ENCODE data around the gene ETV6. TPM values are rescaled to one million over a fixed set of nuclear protein-coding genes. Genes with fewer than 3 reads are reported as not detected.

The ETV6 gene
- total and polyA plus RNA-seq, 9 of the 15 experiments (the other 6 are each of a cell fraction or from before 2014, with no cell fraction given), result 0.81 to 12.7 (median 4.1) TPM

- Histone ChIP-seq H3K36me3 (ENCODE audit: control insufficient read depth, insufficient read depth, low read length) (no peaks in the 10 kb centered on the region), H4K20me1 (replicated peaks; ENCODE audit: control insufficient read depth, insufficient read depth, low read length) (no peaks in the 10 kb centered on the region), H3K4me2 (ENCODE audit: insufficient read depth, low read length) (no peak overlapping the region), H3K9me1 (ENCODE audit: control insufficient read depth, insufficient read depth, low read length) (no peaks in the 10 kb centered on the region), H3K79me2 (ENCODE audit: control insufficient read depth, insufficient read depth, low read length) (no peaks in the 10 kb centered on the region), H3K27me3 (ENCODE audit: control insufficient read depth in 2 of 2, insufficient read depth in 2 of 2, low read length in 2 of 2) (no peaks in the 10 kb centered on the region), H3K4me3 (no peak overlapping the region), H3K27ac (ENCODE audit: extremely low read depth, low read depth, low read length) (no peak overlapping the region), H3K9ac (ENCODE audit: insufficient read depth in 1 of 2, low read depth in 2 of 2, low read length in 2 of 2) (no peak overlapping the region), H3K4me1 (replicated peaks in 1 of 2; ENCODE audit: control insufficient read depth in 2 of 2, insufficient read depth in 2 of 2, low read length in 2 of 2) (peaks cover 0 to 4% of the 10 kb centered on the region in 2 experiments; a peak in 2 of 5 replicates), H3K9me3 (replicated peaks; ENCODE audit: control insufficient read depth, insufficient read depth, low read depth, low read length) (no peaks in the 10 kb centered on the region), H2AFZ (ENCODE audit: low read depth, low read length) (no peak overlapping the region)
- BruUV-seq (replicated peaks), result no TSS peak
- intact Hi-C loops (cut with micrococcal nuclease) (no loop called here), in situ Hi-C loops (cut with MboI) (no loop called here)
- TF ChIP-seq SRSF7 (optimal IDR thresholded peaks at IDR 0.05; ENCODE audit: low read depth, low read length) (no peak), ZNF444 (CRISPR knock-in tag; IDR thresholded peaks at IDR 0.05) (no peak), AFF4 (CRISPR knock-in tag; IDR thresholded peaks at IDR 0.05) (no peak), ZNF766 (CRISPR knock-in tag; conservative IDR thresholded peaks at IDR 0.05) (no peak), E2F3 (CRISPR knock-in tag; IDR thresholded peaks at IDR 0.05) (no peak), SUPT5H (IDR thresholded peaks at IDR 0.05) (no peak), FOXP1 (CRISPR knock-in tag; IDR thresholded peaks at IDR 0.05) (no peak), PHTF2 (CRISPR knock-in tag; IDR thresholded peaks at IDR 0.05) (no peak), RBBP5 (IDR thresholded peaks at IDR 0.05; ENCODE audit: borderline replicate concordance, insufficient read depth, low read length, poor library complexity, severe bottlenecking) (no peak), ZNF778 (CRISPR knock-in tag; IDR thresholded peaks at IDR 0.05) (no peak), ZBTB7A (IDR thresholded peaks at IDR 0.05; ENCODE audit: borderline replicate concordance, control insufficient read depth, low read depth, low read length) (no peak), NUFIP1 (IDR thresholded peaks at IDR 0.05; ENCODE audit: partially characterized antibody) (no peak), RFX5 (IDR thresholded peaks at IDR 0.05; ENCODE audit: low read depth, low read length) (no peak), HMGN3 (IDR thresholded peaks at IDR 0.05; ENCODE audit: borderline replicate concordance, extremely low read depth, insufficient read length, low read depth, low read length) (no peak), FOXP4 (CRISPR knock-in tag; IDR thresholded peaks at IDR 0.05; ENCODE audit: borderline replicate concordance) (no peak)
- ChIA-PET CTCF (ENCODE audit: low intra/inter-chr PET ratio) (no interaction called here), POLR2A (no interaction called here)
- ATAC-seq (no peak), FAIRE-seq (no peak), DNase-seq (ENCODE audit: extremely low read depth in 1 of 4, low spot score in 3 of 4) (no peak)
- WGBS (ENCODE audit: insufficient coverage, low coverage, missing lambda C conversion rate), result 22% methylated on average over 3 of the region's 3 CpGs
These were observed 164.9 kb downstream of the ETV6 start for GRCh38 chr12:11814374-11814773.
